Activated CD4-positive, CD25-positive, alpha-beta regulatory T cell treated with anti-CD3 and anti-CD28 coated beads, Interleukin-2, amount 50 U/mL, for 24 hours (primary cell): Measurements from ENCODE around the gene MRNIP.
A peak's percentile ranks its signal among the peaks of the same experiment; 100 is the strongest.
"Not testable (repeated sequence)": the region's sequence is repeated elsewhere in the genome, so short reads cannot be mapped to it uniquely, and the experiment has no call there.

Source experiments
- ATAC-seq, 2 donors: fragments of 150-1000 bp; cut with Tn5 transposase; one replicate each; pipeline ENCODE4 v1.10.0; 2021; ENCODE audit warnings: mild to moderate bottlenecking in 1 of 2, moderate library complexity in 1 of 2

MRNIP gene

DNA sequence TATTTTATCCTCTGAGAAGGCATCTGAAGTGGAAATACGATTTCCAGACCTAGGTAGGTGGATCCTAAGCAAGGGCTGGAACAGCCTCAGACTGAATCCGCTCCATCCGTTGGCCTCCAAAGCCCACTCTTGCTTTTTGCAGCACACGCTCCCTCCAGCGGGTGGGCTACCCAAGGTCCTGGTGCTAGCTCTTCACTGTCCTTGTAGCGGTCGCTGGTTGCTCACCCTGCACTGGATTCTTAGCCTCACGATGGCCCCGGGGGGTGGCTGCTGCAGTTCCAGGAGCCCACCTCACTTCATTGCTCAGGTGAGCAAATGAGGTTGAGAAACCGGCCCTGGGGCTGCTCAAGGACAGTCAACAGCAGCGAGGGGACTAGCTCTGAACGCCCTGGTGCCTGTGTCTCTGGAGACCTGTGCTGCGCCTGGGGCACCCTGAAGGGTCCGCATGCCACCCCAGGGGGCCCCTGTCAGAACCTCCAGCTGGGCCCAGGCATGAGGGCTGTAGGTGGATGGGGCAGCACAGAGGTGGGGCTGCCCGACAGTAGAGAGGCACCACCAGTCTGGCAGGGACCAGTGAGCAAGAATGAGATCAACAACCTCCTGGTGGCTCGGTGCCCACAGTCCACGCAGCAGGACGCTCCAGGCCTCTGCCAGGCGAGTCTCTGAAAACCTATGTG, 56.3 kb downstream of the MRNIP start:
- no peak for ATAC-seq

DNA sequence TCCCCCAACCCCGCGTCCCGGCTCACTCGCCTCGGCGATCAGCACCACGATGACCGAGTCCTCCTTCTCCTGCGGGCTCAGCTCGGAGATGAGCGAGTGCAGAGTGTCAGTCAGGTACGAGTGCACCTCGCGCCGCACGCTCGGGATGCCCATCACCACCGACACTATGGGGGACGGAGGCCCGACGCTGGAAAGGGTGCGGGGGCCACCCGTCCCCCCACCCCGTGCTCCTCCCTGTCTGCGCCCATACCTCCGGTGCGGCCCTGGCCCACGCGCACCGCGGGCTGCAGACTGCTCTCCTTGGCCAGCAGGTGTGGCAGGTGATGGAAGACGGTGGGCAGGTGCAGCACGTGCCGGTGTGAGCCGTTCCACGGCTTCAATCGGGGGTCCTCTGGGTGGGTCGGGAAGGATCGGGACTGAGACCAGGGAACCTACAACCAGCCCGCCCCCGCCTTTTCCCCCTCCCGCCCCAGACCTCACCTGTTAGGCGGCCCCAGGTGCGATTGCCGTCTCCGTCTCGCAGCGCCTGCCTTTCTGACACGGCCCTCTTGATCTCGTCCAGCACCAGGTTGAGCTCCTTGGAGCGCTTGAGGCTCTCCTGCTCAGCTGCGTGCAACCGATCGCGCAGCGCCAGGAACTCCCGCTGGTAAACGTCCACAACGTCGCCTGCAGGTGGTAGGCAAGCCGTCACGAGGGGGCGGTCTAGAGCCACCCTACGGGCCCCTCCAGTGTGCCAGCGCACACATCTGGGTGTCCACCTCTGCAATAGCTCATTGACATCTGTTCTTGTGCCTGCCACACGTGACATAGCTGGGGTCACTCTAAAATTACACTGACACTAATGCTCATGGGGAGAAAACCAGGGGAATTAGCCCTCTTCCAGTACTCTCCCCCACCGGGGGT, 57.1 kb downstream of the MRNIP start:
- ATAC-seq: peak; percentile 56 to 57

DNA sequence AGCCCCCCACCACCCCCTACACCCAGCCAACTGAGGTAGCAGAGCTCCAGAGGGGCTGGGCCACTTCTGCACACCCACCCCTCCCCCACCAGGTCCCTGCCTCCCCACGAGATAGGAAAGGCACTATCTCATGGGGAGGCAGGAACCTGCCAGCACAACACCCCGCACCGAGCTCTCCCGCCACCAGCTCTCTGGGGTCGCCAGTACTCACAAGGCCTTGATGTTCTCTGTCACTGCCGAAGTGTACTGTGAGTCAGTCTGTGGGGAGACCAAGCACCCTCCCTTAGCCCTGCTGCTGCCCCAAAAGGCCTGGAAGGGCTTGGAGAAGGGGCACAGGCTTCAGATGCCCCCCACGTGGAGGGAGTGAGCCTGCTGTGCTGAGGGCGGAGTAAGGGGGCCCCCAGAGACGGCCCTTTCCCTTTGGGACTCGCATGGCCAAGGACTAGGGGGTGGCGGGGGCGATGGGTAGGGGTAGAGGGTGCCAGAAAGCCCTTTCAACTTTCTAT, 57.9 kb downstream of the MRNIP start:
- no peak for ATAC-seq

DNA sequence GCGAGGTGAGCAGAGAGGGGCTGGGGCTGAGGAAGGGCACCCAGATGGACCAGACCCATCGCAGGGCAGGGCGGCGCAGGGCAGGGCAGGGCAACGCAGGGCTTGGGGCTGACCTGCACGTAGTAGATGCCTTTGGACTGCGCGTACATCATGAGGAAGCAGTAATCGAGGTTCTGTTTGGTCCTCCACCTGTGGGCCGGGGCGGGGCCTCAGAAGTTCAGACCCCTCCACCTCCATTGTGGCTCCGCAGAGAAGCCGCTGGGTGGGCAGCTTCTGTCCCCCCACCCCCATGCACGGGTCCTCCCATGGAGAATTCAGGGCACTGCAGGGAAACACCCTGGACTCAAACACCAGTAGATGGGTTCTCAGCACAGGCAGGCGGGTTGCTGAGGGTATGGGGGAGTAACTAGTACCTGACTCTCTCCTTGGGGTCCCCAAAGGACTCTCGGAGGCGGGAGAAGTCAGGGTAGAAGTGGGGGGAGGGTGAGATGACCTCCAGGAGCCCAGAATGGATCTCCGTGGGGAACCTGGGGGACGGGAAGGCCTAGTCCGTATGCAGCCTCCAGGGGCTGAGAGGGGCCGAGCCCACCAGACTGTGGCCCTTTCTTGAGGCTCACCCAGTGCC, 58.4 kb downstream of the MRNIP start:
- no peak for ATAC-seq

DNA sequence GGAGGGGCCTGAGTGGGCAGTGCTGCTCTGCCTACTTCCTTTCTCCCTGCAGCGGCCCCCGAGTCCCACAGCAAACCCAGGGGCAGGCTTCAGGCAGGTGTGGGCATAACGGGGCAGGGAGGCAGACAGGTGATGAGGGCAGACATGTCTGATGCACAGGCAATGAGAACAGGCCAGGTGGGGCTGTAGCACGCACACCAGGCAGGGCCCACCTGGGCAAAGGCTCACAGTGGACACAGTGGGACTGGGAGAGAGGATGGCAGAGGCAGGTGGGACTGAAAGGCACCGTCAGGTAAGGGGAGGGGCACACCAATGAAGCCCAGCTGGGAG, 59.0 kb downstream of the MRNIP start:
- ATAC-seq: no peak

DNA sequence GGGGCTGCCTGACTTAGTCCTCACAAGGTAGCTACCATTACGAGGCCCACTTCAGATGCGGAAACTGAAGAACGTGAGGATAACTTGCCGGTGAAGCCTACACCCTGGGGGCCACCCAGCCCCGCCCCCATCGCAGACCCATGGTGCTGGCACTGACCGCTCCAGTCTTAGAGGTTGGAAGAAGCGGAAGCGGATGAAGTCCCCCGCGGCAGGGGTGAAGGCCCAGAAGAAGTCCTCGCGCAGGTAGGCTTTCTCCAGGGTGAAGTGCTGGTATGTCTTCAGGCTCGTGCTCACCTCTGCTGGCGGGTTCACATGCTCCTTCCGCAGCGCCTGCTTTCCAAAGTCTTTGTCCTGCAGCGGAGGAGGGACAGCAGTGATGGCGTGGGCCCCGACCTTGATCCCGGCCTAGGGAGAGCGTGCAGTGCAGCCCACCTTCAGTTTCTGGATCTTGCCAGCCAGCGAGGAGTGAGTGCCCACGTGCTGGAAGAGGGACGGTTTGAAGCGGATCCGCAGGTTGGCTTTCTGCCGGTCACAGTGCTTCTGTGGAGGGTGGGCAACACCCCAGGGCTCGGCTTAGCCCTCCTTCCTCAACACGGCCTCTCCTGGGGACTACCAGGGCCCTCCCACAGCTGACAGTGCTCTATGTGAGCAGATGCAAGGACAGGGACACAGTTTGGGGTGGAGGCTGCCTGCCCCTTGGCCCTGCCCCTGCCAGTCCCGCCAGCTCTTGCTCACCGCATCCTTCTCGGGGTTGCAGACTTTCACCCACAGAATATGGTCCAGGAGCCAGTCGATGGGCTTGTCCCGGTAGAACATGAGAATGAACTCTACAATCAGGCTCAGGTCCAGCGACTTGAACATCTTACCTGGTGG, 59.6 kb downstream of the MRNIP start:
- ATAC-seq: no peak

DNA sequence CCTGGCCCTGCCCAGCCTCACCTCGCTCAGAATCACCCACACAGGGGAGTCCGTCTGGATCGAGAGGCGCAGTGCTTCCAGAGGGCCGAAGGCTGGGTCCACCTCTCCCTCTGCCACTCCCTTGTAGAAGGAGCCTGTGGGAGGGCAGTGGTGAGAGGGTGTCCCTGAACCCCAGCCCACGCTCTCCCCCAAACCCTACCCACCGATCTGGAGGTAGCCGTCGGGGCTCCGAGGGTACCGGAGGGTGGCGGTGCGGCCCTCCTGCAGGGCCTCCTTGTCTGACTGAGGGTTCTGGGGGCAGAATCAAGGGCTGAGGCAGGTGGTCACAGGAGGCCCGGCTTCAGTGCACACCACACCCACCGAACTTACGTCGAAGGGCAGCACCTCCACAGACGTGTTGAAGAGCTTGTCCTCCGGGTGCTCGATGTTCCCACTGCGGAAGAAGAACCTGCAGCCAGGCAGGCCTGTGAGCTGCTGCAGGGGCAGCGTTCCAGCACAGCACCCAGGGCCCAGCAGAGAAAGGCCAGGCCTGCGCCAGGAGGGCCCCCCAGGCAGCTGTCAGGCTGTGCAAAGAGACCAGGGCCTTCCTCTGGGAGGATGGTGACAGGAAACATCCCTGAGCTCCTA, 60.4 kb downstream of the MRNIP start:
- no peak for ATAC-seq

DNA sequence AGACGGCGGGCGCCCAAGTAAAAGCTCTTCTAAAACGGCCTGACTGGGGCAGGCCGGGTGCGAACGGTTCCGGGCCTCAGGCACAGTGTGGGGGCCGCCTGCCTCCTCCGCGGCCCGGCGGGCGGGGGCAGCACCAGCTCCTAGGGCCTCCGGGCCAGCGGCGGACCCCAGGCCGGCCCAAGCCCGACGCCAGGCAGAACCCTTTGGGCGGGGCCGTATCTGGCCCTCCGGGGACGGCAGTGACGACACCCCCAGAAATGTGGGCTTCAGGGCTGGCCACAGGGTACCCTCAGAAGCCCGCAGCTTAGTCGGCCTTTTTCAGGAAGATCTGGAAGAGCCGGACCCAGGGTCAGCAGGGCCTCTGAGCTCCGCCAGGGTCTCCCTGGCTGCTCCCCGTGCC, 60.9 kb downstream of the MRNIP start:
- ATAC-seq: no peak

DNA sequence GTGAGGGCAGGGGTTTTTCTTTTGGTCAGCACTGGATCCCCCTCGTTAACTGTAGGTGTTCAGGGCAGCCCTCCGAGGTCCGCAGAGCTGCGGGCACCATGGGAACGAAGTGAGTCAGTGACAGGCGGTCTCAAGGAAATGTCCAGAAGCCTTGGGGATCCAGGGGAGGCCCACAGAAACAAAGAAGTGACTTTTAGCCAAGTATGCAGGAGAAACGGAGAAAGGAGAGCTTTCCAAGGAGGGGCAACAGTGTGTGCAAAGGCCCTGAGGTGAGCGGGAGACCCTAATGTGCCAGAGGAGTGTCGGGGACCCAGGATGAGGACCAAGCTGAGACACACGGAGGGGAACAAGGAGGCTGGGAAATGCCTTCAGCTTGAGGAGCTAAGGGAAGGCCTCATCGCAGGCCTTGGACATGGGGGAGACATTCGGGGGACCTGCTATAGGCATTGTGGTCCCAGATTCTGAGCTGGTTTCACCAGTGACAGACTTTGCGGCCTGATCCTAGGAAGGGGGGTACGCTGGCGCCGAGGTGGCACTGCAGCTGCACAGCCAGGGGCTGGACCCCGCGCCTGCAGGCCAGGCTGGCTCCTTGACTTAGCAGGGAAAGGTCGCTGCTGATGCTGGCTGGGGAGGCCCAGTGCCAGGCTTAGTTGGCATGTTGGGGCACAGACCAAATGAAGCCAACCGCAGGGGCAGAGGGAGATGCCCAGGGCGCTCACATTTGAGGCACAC, 61.6 kb downstream of the MRNIP start:
- ATAC-seq: no peak

DNA sequence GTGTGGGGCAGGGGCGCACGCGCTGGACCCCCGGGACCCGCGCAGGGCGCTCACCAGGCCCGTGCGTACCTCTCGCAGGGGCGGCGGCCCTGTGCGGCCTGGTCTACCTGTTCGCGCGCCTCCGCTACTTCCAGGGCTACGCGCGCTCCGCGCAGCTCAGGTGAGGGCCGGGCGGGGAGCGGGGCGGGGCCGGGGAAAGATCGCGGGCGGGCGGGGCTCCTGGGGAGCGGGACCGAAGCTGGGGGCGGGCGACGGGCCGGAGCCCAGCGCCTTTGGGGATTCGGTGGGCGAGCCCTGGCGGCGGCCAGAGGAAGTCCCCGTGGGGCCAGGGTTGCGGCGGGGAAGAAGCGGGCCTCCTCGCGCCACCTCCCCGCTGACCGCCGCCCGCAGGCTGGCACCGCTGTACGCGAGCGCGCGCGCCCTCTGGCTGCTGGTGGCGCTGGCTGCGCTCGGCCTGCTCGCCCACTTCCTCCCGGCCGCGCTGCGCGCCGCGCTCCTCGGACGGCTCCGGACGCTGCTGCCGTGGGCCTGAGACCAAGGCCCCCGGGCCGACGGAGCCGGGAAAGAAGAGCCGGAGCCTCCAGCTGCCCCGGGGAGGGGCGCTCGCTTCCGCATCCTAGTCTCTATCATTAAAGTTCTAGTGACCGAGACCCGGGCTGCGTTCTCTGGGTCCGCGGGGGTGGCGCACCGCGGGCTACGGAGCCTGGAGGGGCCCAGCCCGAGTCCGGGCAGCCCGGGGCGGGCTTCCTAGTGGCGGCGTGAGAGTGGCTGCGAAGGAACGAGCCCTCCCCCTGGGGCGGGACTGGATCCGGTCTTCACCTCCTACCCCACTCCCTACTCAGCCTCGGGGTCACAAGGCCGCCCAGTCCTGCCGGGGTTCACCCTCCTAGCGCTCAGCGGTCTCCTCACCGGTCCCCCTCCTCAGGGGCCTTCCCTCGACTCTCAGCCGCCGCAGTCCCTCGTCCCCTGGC, 62.5 kb downstream of the MRNIP start:
- ATAC-seq: peak; percentile 75 to 77

DNA sequence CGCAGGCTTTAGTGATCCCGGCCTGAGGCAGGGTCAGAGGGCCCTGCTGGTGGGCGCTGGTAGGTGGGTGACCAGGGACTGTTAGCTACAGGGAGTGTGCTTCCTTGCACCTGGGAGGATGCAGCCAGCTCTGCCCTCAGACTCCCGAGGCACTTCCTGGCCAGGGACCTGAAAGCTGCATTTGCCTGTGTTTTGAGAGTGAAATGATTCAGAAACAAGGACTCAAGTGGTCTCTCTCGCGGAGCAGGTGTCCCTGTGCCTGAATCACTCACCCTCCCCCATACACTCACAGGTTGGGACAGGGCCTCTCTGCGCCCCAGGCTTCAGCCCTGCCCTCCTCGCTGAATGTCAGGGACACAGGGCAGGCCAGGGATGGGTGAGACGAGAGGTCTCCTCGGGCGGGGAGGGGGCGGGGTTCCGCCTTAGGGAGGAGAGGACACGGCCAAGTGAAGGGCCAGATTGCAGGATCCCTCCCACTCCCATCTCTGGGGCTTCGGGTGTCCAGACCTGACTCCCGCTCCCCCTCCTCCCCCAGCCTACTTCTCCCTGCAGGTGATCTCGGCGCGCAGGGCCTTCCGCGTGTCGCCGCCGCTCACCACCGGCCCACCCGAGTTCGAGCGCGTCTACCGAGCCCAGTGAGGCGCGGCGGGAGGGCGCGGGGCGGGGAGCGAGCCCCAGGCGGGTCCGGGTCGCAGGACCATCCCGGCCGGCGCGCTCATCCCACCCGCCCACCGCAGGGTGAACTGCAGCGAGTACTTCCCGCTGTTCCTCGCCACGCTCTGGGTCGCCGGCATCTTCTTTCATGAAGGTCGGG, 63.4 kb downstream of the MRNIP start:
- peak in 1 of 2 donors; percentile 2 for ATAC-seq

DNA sequence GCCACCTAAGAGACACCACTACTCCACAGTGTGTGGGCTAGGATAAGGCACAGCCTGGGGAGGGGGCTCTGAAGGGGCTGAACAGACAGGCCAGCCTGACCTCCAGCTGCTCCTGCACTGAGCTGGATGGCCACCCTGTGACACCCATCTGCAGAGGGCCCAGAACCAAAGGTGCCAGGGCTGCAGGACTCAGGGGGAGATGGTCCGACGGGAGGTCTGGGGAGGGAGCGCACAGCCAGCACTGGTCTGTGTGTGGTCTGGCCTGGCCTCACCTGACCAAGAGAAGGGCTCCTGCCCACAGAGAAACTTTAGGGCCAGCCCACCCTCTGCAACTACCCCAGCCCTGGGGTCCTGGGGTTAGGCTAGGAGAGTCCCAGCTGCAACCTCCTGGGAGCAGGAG, 64.0 kb downstream of the MRNIP start:
- ATAC-seq: no peak

DNA sequence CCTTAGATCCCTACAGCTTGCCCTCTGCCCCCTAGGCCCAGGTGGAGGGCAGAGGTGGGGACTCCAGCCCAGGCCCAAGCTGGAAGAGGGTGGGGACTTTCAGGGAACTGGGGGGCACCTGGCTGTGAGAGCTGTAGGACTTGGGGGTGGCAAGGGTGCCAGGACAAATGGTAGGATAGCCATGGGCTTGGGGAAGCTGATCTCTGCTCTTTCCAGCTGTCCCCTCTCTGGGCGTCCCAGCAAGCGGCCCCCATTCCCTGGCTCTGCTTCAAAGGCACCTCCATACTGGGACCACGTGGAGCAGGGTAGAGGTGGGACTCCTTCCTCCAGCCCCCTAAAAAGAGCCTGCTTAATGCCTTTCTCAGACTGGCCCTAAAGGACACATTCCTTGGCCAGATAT, 64.4 kb downstream of the MRNIP start:
- ATAC-seq: no peak

DNA sequence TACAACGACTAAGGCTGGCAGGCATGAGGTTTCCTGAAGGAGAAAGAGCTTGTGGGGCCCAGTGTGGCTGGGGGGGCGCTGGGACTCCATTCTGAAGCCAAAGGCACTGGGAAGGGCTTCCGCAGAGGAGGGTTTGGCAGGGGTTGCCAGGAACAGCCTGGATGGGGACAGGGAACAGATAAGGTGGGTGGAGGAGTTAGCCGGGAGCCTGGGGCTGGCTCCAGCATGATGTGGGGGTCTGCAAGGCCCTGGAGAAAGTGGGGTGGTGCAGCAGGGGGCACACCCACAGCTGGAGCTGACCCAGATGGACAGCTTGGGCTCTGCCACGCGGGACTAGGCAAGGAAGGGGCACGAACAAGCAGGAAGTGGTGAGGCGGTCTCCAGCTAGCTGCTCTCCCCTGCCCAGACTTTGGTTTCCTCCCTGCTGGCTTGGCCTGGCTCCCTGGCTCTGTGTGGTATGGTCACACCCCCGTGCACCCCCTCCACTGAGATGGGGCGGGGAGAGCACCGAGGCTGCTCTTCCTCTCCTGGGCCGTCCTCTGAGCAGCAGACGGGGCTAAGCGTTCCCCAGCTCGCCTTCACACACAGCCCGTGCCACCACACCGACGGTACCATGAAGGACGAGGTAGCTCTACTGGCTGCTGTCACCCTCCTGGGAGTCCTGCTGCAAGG, 65.0 kb downstream of the MRNIP start, which contains the start of gene LTC4S:
LTC4S (plus strand) TSS at position 519 of the 672 bp plus-strand sequence; CDS start at position 614, 95 bp downstream.
- ATAC-seq: peak in 1 of 2 donors; percentile 6

DNA sequence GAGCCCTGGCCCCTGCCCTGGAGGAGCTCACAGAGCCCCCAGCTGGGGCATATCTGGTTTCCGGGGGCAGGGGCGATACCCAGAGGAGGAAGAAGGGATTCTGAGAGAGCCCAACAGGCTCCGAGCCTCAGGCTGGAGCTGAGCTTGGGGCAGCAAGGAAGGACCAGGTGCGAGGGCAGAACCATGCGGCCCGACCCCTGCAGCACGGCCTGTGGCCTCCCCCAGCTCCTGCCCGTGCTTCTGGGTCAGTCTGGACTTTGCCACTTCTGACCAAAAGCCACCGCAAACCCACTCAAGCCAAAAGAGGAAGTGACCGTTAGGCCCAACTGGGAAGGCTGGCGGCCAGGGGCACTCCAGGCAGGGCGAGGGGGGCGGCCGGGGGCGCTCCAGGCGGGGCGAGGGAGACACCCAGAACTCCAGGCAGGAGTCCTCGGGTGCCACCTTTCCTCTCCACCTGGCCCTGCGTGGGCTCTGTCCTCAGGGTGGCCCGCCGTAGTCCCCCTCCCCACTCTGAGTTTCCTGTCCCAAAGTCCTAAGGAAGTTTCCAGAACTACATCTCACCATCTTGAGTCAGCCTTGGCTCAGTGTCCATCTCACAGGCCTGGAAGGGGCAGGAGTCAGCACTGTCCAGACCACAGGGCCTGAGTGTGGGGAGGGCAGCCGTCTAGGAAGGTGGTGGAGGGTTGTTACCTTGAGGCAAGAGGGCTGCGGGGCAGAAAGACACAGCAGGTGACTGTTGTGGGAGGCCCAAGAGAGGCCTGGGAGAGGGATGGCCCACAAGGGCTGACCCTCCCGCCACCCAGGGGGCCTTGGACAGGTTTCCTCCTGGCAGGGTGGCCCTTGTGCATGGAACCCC, 65.8 kb downstream of the MRNIP start:
- no peak for ATAC-seq

DNA sequence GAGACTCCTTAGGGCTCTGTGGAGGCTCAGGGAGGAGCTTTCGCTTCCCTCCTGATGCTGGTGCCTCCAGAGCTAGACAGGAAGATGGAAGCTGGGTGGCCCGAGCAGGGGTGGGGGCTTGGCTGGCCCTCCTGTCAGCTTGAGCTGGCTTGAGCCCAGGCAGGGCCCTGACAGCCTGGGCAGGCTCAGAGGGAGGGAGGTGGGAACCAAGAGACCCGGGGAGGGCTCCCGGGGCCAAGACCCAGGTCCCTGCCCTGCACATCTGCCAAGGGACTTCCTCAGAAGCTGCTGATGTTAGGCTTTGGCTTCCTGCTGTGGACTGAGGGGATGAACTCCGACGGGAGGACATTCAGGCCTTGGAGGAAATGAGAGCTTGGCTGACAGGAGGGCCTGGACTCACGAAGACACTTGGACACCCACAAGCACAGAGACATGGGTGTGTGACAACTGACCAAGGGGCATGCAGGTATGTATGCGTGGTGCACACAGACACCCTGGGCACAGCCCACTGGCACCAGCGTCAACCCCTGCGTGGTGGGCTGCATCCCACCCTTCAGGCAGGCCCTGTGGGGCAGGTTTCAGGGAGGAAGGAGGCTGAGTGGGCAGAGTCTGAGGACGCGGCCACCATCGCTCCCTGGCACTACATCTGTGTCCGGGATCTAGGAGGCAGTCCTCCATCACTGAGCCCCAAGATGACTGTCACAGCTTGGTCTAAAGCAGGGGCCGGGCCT, 66.6 kb downstream of the MRNIP start:
- no peak for ATAC-seq

DNA sequence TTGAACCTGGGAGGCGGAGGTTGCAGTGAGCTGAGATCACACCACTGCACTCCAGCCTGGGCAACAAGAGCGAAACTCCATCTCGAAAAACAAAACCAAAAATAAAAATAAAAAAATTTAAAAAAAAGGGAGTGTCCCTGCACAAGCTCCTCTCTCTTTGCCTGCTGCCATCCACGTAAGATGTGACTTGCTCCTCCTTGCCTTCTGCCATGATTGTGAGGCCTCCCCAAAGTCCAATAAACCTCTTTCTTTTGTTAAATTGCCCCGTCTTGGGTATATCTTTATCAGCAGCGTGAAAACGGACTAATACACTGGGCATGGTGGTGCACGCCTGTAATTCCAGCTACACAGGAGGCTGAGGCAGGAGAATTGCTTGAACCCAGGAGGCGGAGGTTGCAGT, 69.3 kb downstream of the MRNIP start:
- ATAC-seq: not testable (repeated sequence)
